ENCODE results near the gene FAM78B.

FAM78B gene

GRCh38 chr1:166128195-166128594 is 38.6 kb downstream of the FAM78B start:
- no peaks in the 10 kb centered on the region for H3K36me3 ChIP-seq (ENCODE audit: insufficient read depth, low read length)
- no peaks in the 10 kb centered on the region for H3K4me1 ChIP-seq (ENCODE audit: insufficient read depth, low read length)
- H2AFZ ChIP-seq (ENCODE audit: low read depth, low read length), result no peak overlapping the region
- H3K4me3 ChIP-seq (ENCODE audit: low read length), result no peak overlapping the region
- H3K9me3 ChIP-seq (ENCODE audit: low read length), result no peaks in the 10 kb centered on the region
- H3K27me3 ChIP-seq (ENCODE audit: insufficient read depth, low read length), result no peaks in the 10 kb centered on the region

GRCh38 chr1:166127003-166127402 is 39.8 kb downstream of the FAM78B start:
- Histone ChIP-seq H3K36me3 (ENCODE audit: insufficient read depth, low read length) (no peaks in the 10 kb centered on the region), H3K27me3 (ENCODE audit: insufficient read depth, low read length) (no peaks in the 10 kb centered on the region), H3K4me1 (ENCODE audit: insufficient read depth, low read length) (no peaks in the 10 kb centered on the region), H3K9me3 (ENCODE audit: low read length) (no peaks in the 10 kb centered on the region), H2AFZ (ENCODE audit: low read depth, low read length) (no peak overlapping the region), H3K4me3 (ENCODE audit: low read length) (no peak overlapping the region)

- no peaks in the 10 kb centered on the region for H3K4me1 ChIP-seq (ENCODE audit: insufficient read depth, low read length)
Observed at GRCh38 chr1:166122873-166123466, 43.8 kb downstream of the FAM78B start.

GRCh38 chr1:166121010-166121409 is 45.8 kb downstream of the FAM78B start:
- Histone ChIP-seq H3K36me3 (ENCODE audit: insufficient read depth, low read length) (no peaks in the 10 kb centered on the region), H3K27me3 (ENCODE audit: insufficient read depth, low read length) (no peaks in the 10 kb centered on the region), H3K4me3 (ENCODE audit: low read length) (no peak overlapping the region), H2AFZ (ENCODE audit: low read depth, low read length) (no peak overlapping the region), H3K4me1 (ENCODE audit: insufficient read depth, low read length) (no peaks in the 10 kb centered on the region), H3K9me3 (ENCODE audit: low read length) (no peaks in the 10 kb centered on the region)

More at GRCh38 chr1:166122873-166123466, 43.8 kb downstream of the FAM78B start:
- Histone ChIP-seq H3K36me3 (ENCODE audit: insufficient read depth, low read length) (no peaks in the 10 kb centered on the region), H3K4me3 (ENCODE audit: low read length) (no peak overlapping the region), H2AFZ (ENCODE audit: low read depth, low read length) (no peak overlapping the region), H3K27me3 (ENCODE audit: insufficient read depth, low read length) (no peaks in the 10 kb centered on the region), H3K9me3 (ENCODE audit: low read length) (no peaks in the 10 kb centered on the region)

- Histone ChIP-seq H3K4me1 (ENCODE audit: insufficient read depth, low read length) (no peaks in the 10 kb centered on the region), H3K36me3 (ENCODE audit: insufficient read depth, low read length) (no peaks in the 10 kb centered on the region), H3K27me3 (ENCODE audit: insufficient read depth, low read length) (no peaks in the 10 kb centered on the region), H3K4me3 (ENCODE audit: low read length) (no peak overlapping the region), H2AFZ (ENCODE audit: low read depth, low read length) (no peak overlapping the region), H3K9me3 (ENCODE audit: low read length) (no peaks in the 10 kb centered on the region)
Observed at GRCh38 chr1:166120281-166120680, 46.5 kb downstream of the FAM78B start.

GRCh38 chr1:166119471-166119965 is 47.3 kb downstream of the FAM78B start:
- no peak overlapping the region for H3K4me3 ChIP-seq (ENCODE audit: low read length)
- H3K9me3 ChIP-seq (ENCODE audit: low read length), result no peaks in the 10 kb centered on the region
- no peak overlapping the region for H2AFZ ChIP-seq (ENCODE audit: low read depth, low read length)
- no peaks in the 10 kb centered on the region for H3K4me1 ChIP-seq (ENCODE audit: insufficient read depth, low read length)
- H3K27me3 ChIP-seq (ENCODE audit: insufficient read depth, low read length), result no peaks in the 10 kb centered on the region
- H3K36me3 ChIP-seq (ENCODE audit: insufficient read depth, low read length), result no peaks in the 10 kb centered on the region

GRCh38 chr1:166117776-166118175 is 49.0 kb downstream of the FAM78B start:
- Histone ChIP-seq H2AFZ (ENCODE audit: low read depth, low read length) (no peak overlapping the region), H3K36me3 (ENCODE audit: insufficient read depth, low read length) (no peaks in the 10 kb centered on the region), H3K27me3 (ENCODE audit: insufficient read depth, low read length) (no peaks in the 10 kb centered on the region), H3K4me3 (ENCODE audit: low read length) (no peak overlapping the region), H3K4me1 (ENCODE audit: insufficient read depth, low read length) (no peaks in the 10 kb centered on the region), H3K9me3 (ENCODE audit: low read length) (no peaks in the 10 kb centered on the region)

GRCh38 chr1:166116026-166116425 is 50.8 kb downstream of the FAM78B start:
- H3K36me3 ChIP-seq (ENCODE audit: insufficient read depth, low read length), result no peaks in the 10 kb centered on the region
- no peaks in the 10 kb centered on the region for H3K4me1 ChIP-seq (ENCODE audit: insufficient read depth, low read length)
- H3K4me3 ChIP-seq (ENCODE audit: low read length), result no peak overlapping the region
- no peaks in the 10 kb centered on the region for H3K27me3 ChIP-seq (ENCODE audit: insufficient read depth, low read length)
- H3K9me3 ChIP-seq (ENCODE audit: low read length), result no peaks in the 10 kb centered on the region
- H2AFZ ChIP-seq (ENCODE audit: low read depth, low read length), result no peak overlapping the region

GRCh38 chr1:166114419-166114818 is 52.4 kb downstream of the FAM78B start:
- no peak overlapping the region for H2AFZ ChIP-seq (ENCODE audit: low read depth, low read length)
- H3K4me1 ChIP-seq (ENCODE audit: insufficient read depth, low read length), result no peaks in the 10 kb centered on the region
- H3K4me3 ChIP-seq (ENCODE audit: low read length), result no peak overlapping the region
- H3K36me3 ChIP-seq (ENCODE audit: insufficient read depth, low read length), result no peaks in the 10 kb centered on the region
- no peaks in the 10 kb centered on the region for H3K9me3 ChIP-seq (ENCODE audit: low read length)
- H3K27me3 ChIP-seq (ENCODE audit: insufficient read depth, low read length), result no peaks in the 10 kb centered on the region

- Histone ChIP-seq H3K4me1 (ENCODE audit: insufficient read depth, low read length) (no peaks in the 10 kb centered on the region), H3K9me3 (ENCODE audit: low read length) (no peaks in the 10 kb centered on the region), H3K36me3 (ENCODE audit: insufficient read depth, low read length) (no peaks in the 10 kb centered on the region), H2AFZ (ENCODE audit: low read depth, low read length) (no peak overlapping the region), H3K27me3 (ENCODE audit: insufficient read depth, low read length) (no peaks in the 10 kb centered on the region), H3K4me3 (ENCODE audit: low read length) (no peak overlapping the region)
Observed at GRCh38 chr1:166113630-166114029, 53.2 kb downstream of the FAM78B start.

GRCh38 chr1:166113031-166113430 is 53.8 kb downstream of the FAM78B start:
- Histone ChIP-seq H3K36me3 (ENCODE audit: insufficient read depth, low read length) (no peaks in the 10 kb centered on the region), H2AFZ (ENCODE audit: low read depth, low read length) (no peak overlapping the region), H3K4me3 (ENCODE audit: low read length) (no peak overlapping the region), H3K4me1 (ENCODE audit: insufficient read depth, low read length) (no peaks in the 10 kb centered on the region), H3K9me3 (ENCODE audit: low read length) (no peaks in the 10 kb centered on the region), H3K27me3 (ENCODE audit: insufficient read depth, low read length) (no peaks in the 10 kb centered on the region)

GRCh38 chr1:166112425-166112824 is 54.4 kb downstream of the FAM78B start:
- Histone ChIP-seq H3K4me1 (ENCODE audit: insufficient read depth, low read length) (no peaks in the 10 kb centered on the region), H3K9me3 (ENCODE audit: low read length) (no peaks in the 10 kb centered on the region)

GRCh38 chr1:166111430-166111829 is 55.4 kb downstream of the FAM78B start:
- Histone ChIP-seq H3K9me3 (ENCODE audit: low read length) (no peaks in the 10 kb centered on the region), H3K36me3 (ENCODE audit: insufficient read depth, low read length) (no peaks in the 10 kb centered on the region), H3K4me3 (ENCODE audit: low read length) (no peak overlapping the region), H3K27me3 (ENCODE audit: insufficient read depth, low read length) (no peaks in the 10 kb centered on the region), H2AFZ (ENCODE audit: low read depth, low read length) (no peak overlapping the region), H3K4me1 (ENCODE audit: insufficient read depth, low read length) (no peaks in the 10 kb centered on the region)

More at GRCh38 chr1:166112425-166112824, 54.4 kb downstream of the FAM78B start:
- H3K4me3 ChIP-seq (ENCODE audit: low read length), result no peak overlapping the region
- H3K27me3 ChIP-seq (ENCODE audit: insufficient read depth, low read length), result no peaks in the 10 kb centered on the region
- H2AFZ ChIP-seq (ENCODE audit: low read depth, low read length), result no peak overlapping the region
- H3K36me3 ChIP-seq (ENCODE audit: insufficient read depth, low read length), result no peaks in the 10 kb centered on the region

GRCh38 chr1:166090244-166090643 is 76.6 kb downstream of the FAM78B start:
- Histone ChIP-seq H3K4me1 (ENCODE audit: insufficient read depth, low read length) (no peaks in the 10 kb centered on the region), H3K27me3 (ENCODE audit: insufficient read depth, low read length) (no peaks in the 10 kb centered on the region), H3K4me3 (ENCODE audit: low read length) (no peak overlapping the region), H3K36me3 (ENCODE audit: insufficient read depth, low read length) (no peaks in the 10 kb centered on the region), H3K9me3 (ENCODE audit: low read length) (no peaks in the 10 kb centered on the region), H2AFZ (ENCODE audit: low read depth, low read length) (no peak overlapping the region)
